Mesothelial cell of epicardium (in vitro differentiated cells): ENCODE results near the gene KRTAP10-3. TPM values are rescaled to one million over a fixed set of nuclear protein-coding genes. Genes with fewer than 3 reads are reported as not detected.

ENCODE experiments used
- DNase-seq, 2 experiments: peaks; one replicate each; pipeline ENCODE4 v3.0.0; 2021; ENCODE audit warnings: low spot score in 2 of 2; ENCODE audit not compliant: unreplicated experiment in 2 of 2
- H3K27ac Mint-ChIP-seq: 2 replicates; pipeline ENCODE4 v1.8.0; 2021; ENCODE audit warnings: mixed read lengths
- H3K27me3 Mint-ChIP-seq: 2 replicates; pipeline ENCODE4 v1.8.0; 2021; ENCODE audit warnings: low read depth, mixed read lengths
- H3K36me3 Mint-ChIP-seq: 2 replicates; pipeline ENCODE4 v1.8.0; 2021; ENCODE audit warnings: mixed read lengths
- H3K4me1 Mint-ChIP-seq: 2 replicates; pipeline ENCODE4 v1.8.0; 2021; ENCODE audit warnings: mixed read lengths
- H3K4me3 Mint-ChIP-seq: 2 replicates; pipeline ENCODE4 v1.8.0; 2021; ENCODE audit warnings: mild to moderate bottlenecking, moderate library complexity, mixed read lengths
- H3K9me3 Mint-ChIP-seq: 2 replicates; pipeline ENCODE4 v1.8.0; 2021; ENCODE audit warnings: mixed read lengths
- CTCF ChIP-seq: fragments of 200-600 bp; sonication (generic); IDR thresholded peaks from one replicate; pipeline ENCODE4 v1.5.0; 2021; ENCODE audit warnings: antibody characterized with exemption; ENCODE audit not compliant: unreplicated experiment
- total RNA-seq: library from RNA; stranded (reverse); gene quantifications from 3 replicates; pipeline ENCODE4 v1.2.1, GENCODE V29; 2021

KRTAP10-3 gene
- total RNA-seq, 1 donor from 2014 or later, result not detected

GRCh38 chr21:44511219-44511937 is 47.2 kb downstream of the KRTAP10-3 start:
- H3K27me3 Mint-ChIP-seq, result no peaks in the 10 kb centered on the region
- no peaks in the 10 kb centered on the region for H3K9me3 Mint-ChIP-seq
- TF ChIP-seq CTCF, result no peak
- no peak for DNase-seq
- H3K4me1 Mint-ChIP-seq, result no peaks in the 10 kb centered on the region
- H3K4me3 Mint-ChIP-seq, result no peak overlapping the region
- peaks cover 4% of the 10 kb centered on the region for H3K36me3 Mint-ChIP-seq
- no peak overlapping the region for H3K27ac Mint-ChIP-seq

- peak; percentile 93 for TF ChIP-seq CTCF
- Mint-ChIP-seq H3K27me3 (no peaks in the 10 kb centered on the region), H3K27ac (no peak overlapping the region), H3K36me3 (peaks cover 4% of the 10 kb centered on the region), H3K4me3 (no peak overlapping the region), H3K9me3 (no peaks in the 10 kb centered on the region), H3K4me1 (no peaks in the 10 kb centered on the region)
- peak; percentile 70 to 85 for DNase-seq
Observed at GRCh38 chr21:44510508-44511218, 47.9 kb downstream of the KRTAP10-3 start.

- Mint-ChIP-seq H3K4me1 (no peaks in the 10 kb centered on the region), H3K9me3 (no peaks in the 10 kb centered on the region), H3K27me3 (no peaks in the 10 kb centered on the region), H3K4me3 (no peak overlapping the region), H3K36me3 (peaks cover 4% of the 10 kb centered on the region), H3K27ac (no peak overlapping the region)
- no peak for TF ChIP-seq CTCF
- DNase-seq, result no peak
Observed at GRCh38 chr21:44510109-44510507, 48.5 kb downstream of the KRTAP10-3 start.

DNA sequence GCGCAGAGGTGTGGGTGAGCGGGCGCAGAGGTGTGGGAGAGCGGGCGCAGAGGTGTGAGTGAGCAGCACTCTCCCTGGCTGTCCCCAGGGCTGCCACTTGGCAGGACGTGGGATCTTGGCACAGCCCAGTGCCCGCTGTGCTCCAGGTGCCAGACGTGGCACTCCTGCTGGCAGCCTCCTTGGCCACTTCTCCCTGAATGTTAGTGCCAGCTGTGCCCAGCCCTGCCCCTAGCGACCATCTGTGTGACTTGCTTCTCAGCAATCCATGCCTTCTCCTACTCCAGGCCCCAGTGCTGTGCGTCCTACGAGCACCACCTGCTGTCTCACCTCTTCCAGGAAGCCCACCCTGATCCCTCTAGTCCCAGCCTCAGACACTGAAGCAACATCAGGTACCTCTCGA is 49.1 kb downstream of the KRTAP10-3 start:
- no peak overlapping the region for H3K27ac Mint-ChIP-seq
- no peaks in the 10 kb centered on the region for H3K9me3 Mint-ChIP-seq
- H3K4me1 Mint-ChIP-seq, result no peaks in the 10 kb centered on the region
- DNase-seq, result no peak
- H3K27me3 Mint-ChIP-seq, result no peaks in the 10 kb centered on the region
- no peak overlapping the region for H3K4me3 Mint-ChIP-seq
- H3K36me3 Mint-ChIP-seq, result peaks cover 4% of the 10 kb centered on the region
- no peak for TF ChIP-seq CTCF

- DNase-seq, result no peak
- Mint-ChIP-seq H3K27me3 (no peaks in the 10 kb centered on the region), H3K4me1 (no peaks in the 10 kb centered on the region), H3K9me3 (no peaks in the 10 kb centered on the region), H3K36me3 (peaks cover 4% of the 10 kb centered on the region), H3K27ac (no peak overlapping the region), H3K4me3 (no peak overlapping the region)
- TF ChIP-seq CTCF, result no peak
Observed at GRCh38 chr21:44508711-44509445, 49.7 kb downstream of the KRTAP10-3 start.
